Adrenal gland (tissue), 5 donors: ENCODE results near the gene SPART.

ENCODE experiments used
- POLR2A ChIP-seq, 2 donors: fragments of 450-650 bp; IDR thresholded peaks; one replicate each; pipeline ENCODE4 v1.6.1; 2017; ENCODE audit warnings: antibody characterized with exemption in 2 of 2, mild to moderate bottlenecking in 2 of 2, moderate library complexity in 1 of 2
- TF ChIP-seq, protein P1 (sequence below), 6 experiments: fragments of 450-650 bp in 4 of 6; fragments of 200-600 bp in 2 of 6; sonication (generic) in 1 of 6; IDR thresholded peaks; 1 replicate in 5 of 6; 2 replicates in 1 of 6; pipeline versions ENCODE4 v1.5.1 to v1.8.0; 2016 to 2021; ENCODE audit warnings: antibody characterized with exemption in 6 of 6, mild to moderate bottlenecking in 2 of 6, moderate library complexity in 1 of 6
- donor health status: DM: no; HTN: no; CAD: no.

DNA sequence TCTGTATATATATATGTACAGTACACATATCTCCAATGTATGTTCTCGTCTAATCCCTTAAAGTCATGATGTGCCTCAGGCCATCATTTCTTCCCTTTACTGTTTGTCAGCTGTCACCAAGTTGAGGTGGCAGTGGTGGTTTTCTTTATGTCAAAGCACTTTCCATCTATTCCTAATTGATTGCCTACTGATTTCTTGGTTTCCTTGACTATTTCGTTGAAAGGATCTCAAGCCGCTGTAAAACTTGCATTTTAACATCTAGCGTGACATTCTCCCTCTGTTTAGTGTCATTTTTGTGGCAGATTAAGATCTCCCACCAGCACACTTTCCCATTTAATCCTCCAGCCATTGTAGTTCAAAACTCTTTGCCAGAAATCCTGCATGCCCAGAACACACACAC lies 25.0 kb upstream of the SPART start:
- TF ChIP-seq, protein P1, sequence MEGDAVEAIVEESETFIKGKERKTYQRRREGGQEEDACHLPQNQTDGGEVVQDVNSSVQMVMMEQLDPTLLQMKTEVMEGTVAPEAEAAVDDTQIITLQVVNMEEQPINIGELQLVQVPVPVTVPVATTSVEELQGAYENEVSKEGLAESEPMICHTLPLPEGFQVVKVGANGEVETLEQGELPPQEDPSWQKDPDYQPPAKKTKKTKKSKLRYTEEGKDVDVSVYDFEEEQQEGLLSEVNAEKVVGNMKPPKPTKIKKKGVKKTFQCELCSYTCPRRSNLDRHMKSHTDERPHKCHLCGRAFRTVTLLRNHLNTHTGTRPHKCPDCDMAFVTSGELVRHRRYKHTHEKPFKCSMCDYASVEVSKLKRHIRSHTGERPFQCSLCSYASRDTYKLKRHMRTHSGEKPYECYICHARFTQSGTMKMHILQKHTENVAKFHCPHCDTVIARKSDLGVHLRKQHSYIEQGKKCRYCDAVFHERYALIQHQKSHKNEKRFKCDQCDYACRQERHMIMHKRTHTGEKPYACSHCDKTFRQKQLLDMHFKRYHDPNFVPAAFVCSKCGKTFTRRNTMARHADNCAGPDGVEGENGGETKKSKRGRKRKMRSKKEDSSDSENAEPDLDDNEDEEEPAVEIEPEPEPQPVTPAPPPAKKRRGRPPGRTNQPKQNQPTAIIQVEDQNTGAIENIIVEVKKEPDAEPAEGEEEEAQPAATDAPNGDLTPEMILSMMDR (IDR thresholded peaks at IDR 0.05), result no peak
- no peak for TF ChIP-seq POLR2A (IDR thresholded peaks at IDR 0.05)
